MM.1S (cell line): ENCODE measurements around the gene EMC6.

Experiments
- DNase-seq: peaks from one replicate; pipeline ENCODE4 v3.0.0-alpha.2; 2015
- H2AFZ ChIP-seq: fragments of 300-600 bp; sonication (generic); 2 replicates; pipeline ENCODE4 v1.6.0; 2016; ENCODE audit warnings: antibody characterized with exemption, low read length
- H3F3A ChIP-seq: fragments of 300-600 bp; sonication (generic); 2 replicates; pipeline ENCODE4 v1.6.1; 2016; ENCODE audit warnings: mild to moderate bottlenecking, antibody characterized with exemption, low read length, moderate library complexity, mixed read lengths; ENCODE audit not compliant: insufficient read depth
- H3K27ac ChIP-seq: fragments of 300-600 bp; sonication (generic); 2 replicates; pipeline ENCODE4 v1.5.1; 2016; ENCODE audit warnings: mild to moderate bottlenecking, low read length
- H3K27me3 ChIP-seq: fragments of 300-600 bp; sonication (generic); replicated peaks from 2 replicates; pipeline ENCODE4 v1.6.0; 2016; ENCODE audit warnings: low read length; ENCODE audit not compliant: insufficient read depth
- H3K36me3 ChIP-seq: fragments of 300-600 bp; sonication (generic); replicated peaks from 2 replicates; pipeline ENCODE4 v1.6.1; 2016; ENCODE audit warnings: mild to moderate bottlenecking, low read length, mixed read lengths; ENCODE audit not compliant: insufficient read depth
- H3K4me1 ChIP-seq: fragments of 300-600 bp; sonication (generic); 2 replicates; pipeline ENCODE4 v1.6.1; 2016; ENCODE audit warnings: low read length, mixed read lengths
- H3K4me2 ChIP-seq: fragments of 300-600 bp; sonication (generic); 2 replicates; pipeline ENCODE4 v1.6.0; 2016; ENCODE audit warnings: low read depth, low read length
- H3K4me3 ChIP-seq: fragments of 300-600 bp; sonication (generic); 2 replicates; pipeline ENCODE4 v1.5.1; 2016; ENCODE audit warnings: low read length, mixed read lengths
- H3K79me2 ChIP-seq: fragments of 300-600 bp; sonication (generic); 2 replicates; pipeline ENCODE4 v1.6.1; 2016; ENCODE audit warnings: mixed run types, low read length, mixed read lengths
- H3K9ac ChIP-seq: fragments of 300-600 bp; sonication (generic); 2 replicates; pipeline ENCODE4 v1.6.1; 2016; ENCODE audit warnings: low read length, mixed read lengths
- H3K9me2 ChIP-seq: fragments of 300-600 bp; sonication (generic); replicated peaks from 2 replicates; pipeline ENCODE4 v1.6.1; 2016; ENCODE audit warnings: mild to moderate bottlenecking, low read length, mixed read lengths; ENCODE audit not compliant: insufficient read depth
- H3K9me3 ChIP-seq: fragments of 300-600 bp; sonication (generic); replicated peaks from 2 replicates; pipeline ENCODE4 v1.6.1; 2016; ENCODE audit warnings: mild to moderate bottlenecking, low read length, mixed read lengths; ENCODE audit not compliant: insufficient read depth
- H4K20me1 ChIP-seq: fragments of 300-600 bp; sonication (generic); 2 replicates; pipeline ENCODE4 v1.6.1; 2016; ENCODE audit warnings: mild to moderate bottlenecking, low read length, moderate library complexity, mixed read lengths; ENCODE audit not compliant: insufficient read depth
- EZH2 ChIP-seq: fragments of 300-600 bp; sonication (generic); optimal IDR thresholded peaks from 2 replicates; pipeline ENCODE3; 2017; ENCODE audit warnings: low read depth, mild to moderate bottlenecking, antibody characterized with exemption, low read length, mixed read lengths
- EZH2phosphoT487 ChIP-seq: fragments of 300-600 bp; sonication (generic); IDR thresholded peaks from 2 replicates; pipeline ENCODE4 v1.6.1; 2018; ENCODE audit warnings: antibody characterized with exemption, low read length
- TF ChIP-seq, protein P1 (sequence below): fragments of 300-600 bp; sonication (generic); IDR thresholded peaks from 2 replicates; pipeline ENCODE4 v1.5.1; 2016; ENCODE audit warnings: antibody characterized with exemption, low read length, mixed read lengths

EMC6 gene

DNA sequence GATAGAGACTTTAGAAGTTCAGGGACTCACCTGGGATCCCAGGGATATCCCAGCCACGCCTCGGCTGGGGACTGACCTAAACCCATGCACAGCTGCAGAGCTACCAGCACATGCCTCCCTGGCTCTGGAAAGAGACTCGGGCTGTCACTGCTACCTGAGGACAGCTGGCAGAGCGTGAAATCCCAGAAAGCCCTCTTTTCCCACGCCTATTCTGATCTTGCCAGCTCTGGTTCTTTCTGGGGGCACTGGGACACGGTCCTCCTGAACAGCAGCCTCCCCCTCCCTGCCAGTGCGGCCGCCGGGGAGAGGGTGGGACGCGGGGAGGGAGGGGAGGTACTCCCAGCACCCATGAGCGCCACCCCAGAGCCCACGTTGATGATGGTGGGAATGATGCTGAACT, 16.6 kb downstream of the EMC6 start:
- no peaks in the 10 kb centered on the region for H3K9me2 ChIP-seq
- H3K27ac ChIP-seq, result no peak overlapping the region
- no peaks in the 10 kb centered on the region for H3F3A ChIP-seq
- H3K4me3 ChIP-seq, result no peak overlapping the region
- no peaks in the 10 kb centered on the region for H4K20me1 ChIP-seq
- H3K27me3 ChIP-seq, result no peaks in the 10 kb centered on the region
- no peaks in the 10 kb centered on the region for H3K36me3 ChIP-seq
- no peak overlapping the region for H3K4me2 ChIP-seq
- no peaks in the 10 kb centered on the region for H3K4me1 ChIP-seq
- H3K9me3 ChIP-seq, result no peaks in the 10 kb centered on the region
- no peak for DNase-seq
- H2AFZ ChIP-seq, result no peak overlapping the region
- H3K9ac ChIP-seq, result no peak overlapping the region
- TF ChIP-seq EZH2phosphoT487 (no peak), EZH2 (no peak)
- TF ChIP-seq, protein P1, sequence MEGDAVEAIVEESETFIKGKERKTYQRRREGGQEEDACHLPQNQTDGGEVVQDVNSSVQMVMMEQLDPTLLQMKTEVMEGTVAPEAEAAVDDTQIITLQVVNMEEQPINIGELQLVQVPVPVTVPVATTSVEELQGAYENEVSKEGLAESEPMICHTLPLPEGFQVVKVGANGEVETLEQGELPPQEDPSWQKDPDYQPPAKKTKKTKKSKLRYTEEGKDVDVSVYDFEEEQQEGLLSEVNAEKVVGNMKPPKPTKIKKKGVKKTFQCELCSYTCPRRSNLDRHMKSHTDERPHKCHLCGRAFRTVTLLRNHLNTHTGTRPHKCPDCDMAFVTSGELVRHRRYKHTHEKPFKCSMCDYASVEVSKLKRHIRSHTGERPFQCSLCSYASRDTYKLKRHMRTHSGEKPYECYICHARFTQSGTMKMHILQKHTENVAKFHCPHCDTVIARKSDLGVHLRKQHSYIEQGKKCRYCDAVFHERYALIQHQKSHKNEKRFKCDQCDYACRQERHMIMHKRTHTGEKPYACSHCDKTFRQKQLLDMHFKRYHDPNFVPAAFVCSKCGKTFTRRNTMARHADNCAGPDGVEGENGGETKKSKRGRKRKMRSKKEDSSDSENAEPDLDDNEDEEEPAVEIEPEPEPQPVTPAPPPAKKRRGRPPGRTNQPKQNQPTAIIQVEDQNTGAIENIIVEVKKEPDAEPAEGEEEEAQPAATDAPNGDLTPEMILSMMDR, result no peak
- no peaks in the 10 kb centered on the region for H3K79me2 ChIP-seq

DNA sequence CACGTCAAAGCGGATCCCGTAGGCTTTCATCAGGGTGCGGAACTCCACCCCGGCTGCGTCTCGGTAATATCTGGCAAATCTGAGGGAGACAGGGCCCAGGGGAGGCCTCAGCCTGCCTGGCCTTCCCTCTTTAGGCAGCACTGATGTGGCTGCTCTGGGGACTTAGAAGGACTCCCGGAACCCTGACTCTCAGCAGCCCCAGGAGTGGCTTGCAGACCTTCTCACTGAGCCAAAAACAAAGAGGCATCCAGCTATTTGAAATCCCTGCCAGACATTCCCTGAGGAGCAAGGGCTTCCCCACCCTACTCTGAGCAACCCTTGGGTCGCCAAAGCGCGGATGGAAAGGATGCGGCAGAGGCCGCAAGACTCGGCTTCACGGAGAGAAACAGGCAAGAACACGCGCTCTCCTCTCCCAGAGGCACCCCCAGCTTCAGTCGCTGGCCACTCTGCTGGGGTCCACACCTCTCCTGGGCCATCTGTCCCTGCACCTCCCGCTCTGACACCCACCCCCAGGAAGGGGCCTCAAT, 19.5 kb downstream of the EMC6 start:
- H3F3A ChIP-seq, result no peaks in the 10 kb centered on the region
- no peaks in the 10 kb centered on the region for H3K27me3 ChIP-seq
- H3K4me3 ChIP-seq, result no peak overlapping the region
- H3K9me3 ChIP-seq, result no peaks in the 10 kb centered on the region
- H3K36me3 ChIP-seq, result no peaks in the 10 kb centered on the region
- no peak overlapping the region for H3K27ac ChIP-seq
- no peak overlapping the region for H3K4me2 ChIP-seq
- H3K9ac ChIP-seq, result no peak overlapping the region
- peak; percentile 3 for DNase-seq
- no peaks in the 10 kb centered on the region for H3K9me2 ChIP-seq
- TF ChIP-seq EZH2phosphoT487, result no peak
- H2AFZ ChIP-seq, result no peak overlapping the region
- H3K79me2 ChIP-seq, result peaks cover 23% of the 10 kb centered on the region
- no peaks in the 10 kb centered on the region for H4K20me1 ChIP-seq
- H3K4me1 ChIP-seq, result no peaks in the 10 kb centered on the region

DNA sequence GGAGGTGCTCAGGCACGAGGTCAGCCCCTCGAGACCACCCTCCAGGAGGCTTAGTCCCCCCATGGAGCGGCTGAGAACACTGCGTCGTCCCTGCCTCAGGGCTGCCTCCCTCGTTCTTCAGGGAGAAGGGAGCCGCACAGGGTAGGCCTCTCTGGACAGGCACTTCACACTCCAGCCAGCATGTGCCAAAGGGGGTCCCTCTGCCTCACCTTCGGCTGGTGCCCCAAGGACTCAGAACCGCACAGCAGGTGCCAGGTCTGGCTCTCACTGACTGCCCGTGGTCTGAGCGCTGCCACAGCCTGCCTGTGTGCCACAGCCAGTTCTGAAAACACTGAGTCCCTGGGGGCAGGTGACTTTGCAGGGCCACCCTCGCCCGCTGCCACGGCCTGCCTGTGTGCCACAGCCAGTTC, 20.2 kb downstream of the EMC6 start:
- no peak overlapping the region for H3K9ac ChIP-seq
- H3F3A ChIP-seq, result no peaks in the 10 kb centered on the region
- H3K27me3 ChIP-seq, result no peaks in the 10 kb centered on the region
- no peak overlapping the region for H3K4me2 ChIP-seq
- no peak overlapping the region for H2AFZ ChIP-seq
- peaks cover 29% of the 10 kb centered on the region for H3K79me2 ChIP-seq
- no peak overlapping the region for H3K4me3 ChIP-seq
- no peak overlapping the region for H3K27ac ChIP-seq
- H3K9me3 ChIP-seq, result no peaks in the 10 kb centered on the region
- TF ChIP-seq EZH2phosphoT487, result no peak
- TF ChIP-seq EZH2, result no peak
- TF ChIP-seq, protein P1, result no peak
- no peaks in the 10 kb centered on the region for H3K36me3 ChIP-seq
- DNase-seq, result peak; percentile 2
- H4K20me1 ChIP-seq, result no peaks in the 10 kb centered on the region
- H3K4me1 ChIP-seq, result no peaks in the 10 kb centered on the region
- no peaks in the 10 kb centered on the region for H3K9me2 ChIP-seq

DNA sequence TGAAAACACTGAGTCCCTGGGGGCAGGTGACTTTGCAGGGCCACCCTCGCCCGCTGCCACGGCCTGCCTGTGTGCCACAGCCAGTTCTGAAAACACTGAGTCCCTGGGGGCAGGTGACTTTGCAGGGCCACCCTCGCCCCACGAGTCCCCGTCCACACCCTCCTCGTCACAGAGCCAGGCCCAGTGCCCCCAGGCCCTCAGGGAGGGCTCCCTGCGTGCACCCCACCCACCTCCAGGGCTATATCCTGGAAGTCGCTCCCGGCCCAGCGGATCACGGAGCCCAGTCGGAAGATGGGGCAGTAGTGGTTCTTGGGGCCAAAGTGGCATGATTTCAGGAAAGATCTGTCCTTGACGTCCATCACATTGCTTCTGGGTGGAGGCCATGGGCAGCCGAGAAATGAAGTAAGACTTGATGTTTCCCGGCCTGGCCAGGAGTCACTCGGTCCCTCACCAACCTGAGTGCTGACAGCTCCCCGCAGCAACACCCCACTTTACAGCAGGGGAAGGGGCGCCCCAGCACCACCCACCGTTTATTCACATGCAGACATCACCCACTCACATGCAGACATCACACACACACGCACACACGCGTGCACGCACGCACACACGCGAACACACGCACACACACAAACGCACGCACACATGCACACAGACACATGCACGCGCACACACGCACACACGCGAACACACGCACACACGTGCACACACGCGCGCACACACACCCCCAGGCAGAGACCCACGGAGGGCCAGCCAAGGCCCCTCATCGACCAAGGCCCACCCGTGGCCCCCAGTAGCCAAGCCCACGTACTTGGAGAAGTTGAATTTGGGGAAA, 20.9 kb downstream of the EMC6 start:
- H3K79me2 ChIP-seq, result peaks cover 36% of the 10 kb centered on the region
- 0 out of 2 replicates have a peak, but pooled peaks cover under 1% of the 10 kb centered on the region for H3K4me1 ChIP-seq
- H3K9ac ChIP-seq, result no peak overlapping the region
- no peak overlapping the region for H3K4me3 ChIP-seq
- no peak for DNase-seq
- TF ChIP-seq EZH2phosphoT487 (no peak), EZH2 (no peak)
- TF ChIP-seq, protein P1, result no peak
- no peaks in the 10 kb centered on the region for H3K9me2 ChIP-seq
- no peaks in the 10 kb centered on the region for H4K20me1 ChIP-seq
- H3K4me2 ChIP-seq, result no peak overlapping the region
- no peaks in the 10 kb centered on the region for H3K36me3 ChIP-seq
- H3F3A ChIP-seq, result no peaks in the 10 kb centered on the region
- H3K27ac ChIP-seq, result no peak overlapping the region
- H3K27me3 ChIP-seq, result no peaks in the 10 kb centered on the region
- no peaks in the 10 kb centered on the region for H3K9me3 ChIP-seq
- H2AFZ ChIP-seq, result no peak overlapping the region
